HG03571 (cell line): ENCODE measurements around the gene EHD4.
A peak's percentile ranks its signal among the peaks of the same experiment; 100 is the strongest.

ENCODE experiments used
- ATAC-seq: cut with Tn5 transposase; IDR thresholded peaks from one replicate; pipeline ENCODE4 v1.9.1; 2021; ENCODE audit not compliant: unreplicated experiment

The EHD4 gene

DNA sequence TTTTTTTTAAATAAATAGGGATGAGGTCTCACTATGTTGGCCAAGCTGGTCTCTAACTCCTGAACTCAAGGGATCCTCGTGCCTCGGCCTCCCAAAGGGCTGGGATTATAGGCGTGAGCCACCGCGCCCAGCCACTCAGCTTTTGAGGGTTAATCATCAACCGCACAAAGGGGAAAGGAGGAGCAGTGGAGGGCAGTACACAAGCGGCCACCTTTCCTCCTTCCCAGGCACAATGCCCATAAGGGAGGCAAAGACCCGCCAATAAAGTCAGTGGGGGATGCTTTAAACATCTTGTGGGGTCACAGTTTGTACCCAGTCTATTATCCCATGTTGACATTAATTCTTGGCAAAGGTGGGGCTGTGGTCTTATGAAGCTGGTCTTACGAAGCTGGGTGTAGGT lies 32.4 kb downstream of the EHD4 start:
- ATAC-seq: no peak

DNA sequence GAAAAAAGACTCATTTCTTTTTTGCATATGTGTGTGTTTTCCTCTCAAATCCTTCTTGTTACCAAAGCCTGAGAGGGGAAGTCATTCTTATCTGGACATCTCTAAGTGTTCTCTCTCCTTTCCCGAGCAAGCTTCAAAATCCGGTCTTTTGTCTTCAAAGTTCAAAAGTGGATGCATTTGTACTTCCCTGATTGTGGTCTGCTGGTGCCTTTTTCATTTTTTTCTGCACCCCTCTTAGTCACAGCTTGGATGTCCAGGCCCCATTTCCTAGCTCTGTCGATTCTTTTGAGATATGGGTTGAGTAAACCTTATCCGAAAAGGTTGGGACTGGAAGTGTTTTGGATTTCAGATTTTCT lies 34.8 kb downstream of the EHD4 start:
- no peak for ATAC-seq

DNA sequence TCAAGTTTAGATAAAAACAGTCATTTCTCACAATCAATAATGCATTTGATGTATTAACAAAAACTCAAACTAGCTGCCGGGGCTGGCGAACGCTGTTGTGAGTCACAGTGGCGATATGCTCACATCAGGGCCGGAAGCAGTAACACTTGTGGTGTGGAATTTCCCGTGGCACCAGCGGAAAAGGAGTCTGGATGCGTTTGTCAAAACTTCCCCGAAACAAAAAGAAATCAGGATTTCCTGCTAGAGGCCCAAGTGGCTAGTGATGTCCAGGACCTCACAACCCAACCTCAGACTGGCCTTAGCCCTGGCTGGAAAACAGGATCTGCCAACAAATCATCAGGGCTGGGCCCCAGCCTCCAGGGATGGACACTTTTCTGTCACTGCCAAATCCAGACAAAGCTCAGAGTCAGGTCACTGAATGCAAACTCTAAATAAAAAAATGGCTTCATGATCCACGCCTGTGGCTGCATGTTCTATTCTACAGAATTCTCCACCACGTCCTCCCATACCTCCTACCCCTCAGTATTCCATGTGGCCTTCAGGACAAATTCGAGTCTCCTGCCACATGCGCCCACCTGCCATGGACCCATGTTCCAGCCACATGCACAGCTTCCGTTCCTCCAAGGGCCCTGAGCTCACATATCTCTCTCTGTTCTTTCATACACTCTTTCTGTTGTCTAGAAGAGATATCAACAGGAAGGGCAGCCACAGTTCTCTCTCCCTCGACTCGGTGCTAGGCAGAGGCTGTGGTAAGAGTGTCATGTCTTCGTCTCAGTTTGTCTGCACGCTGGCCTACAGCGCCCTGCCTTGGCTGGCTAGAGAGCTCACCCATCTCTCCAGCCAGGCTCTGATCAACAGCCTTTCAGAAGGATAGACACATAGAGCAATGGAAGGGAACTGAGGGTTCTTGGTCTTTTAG lies 35.4 kb downstream of the EHD4 start:
- peak; percentile 53 for ATAC-seq

DNA sequence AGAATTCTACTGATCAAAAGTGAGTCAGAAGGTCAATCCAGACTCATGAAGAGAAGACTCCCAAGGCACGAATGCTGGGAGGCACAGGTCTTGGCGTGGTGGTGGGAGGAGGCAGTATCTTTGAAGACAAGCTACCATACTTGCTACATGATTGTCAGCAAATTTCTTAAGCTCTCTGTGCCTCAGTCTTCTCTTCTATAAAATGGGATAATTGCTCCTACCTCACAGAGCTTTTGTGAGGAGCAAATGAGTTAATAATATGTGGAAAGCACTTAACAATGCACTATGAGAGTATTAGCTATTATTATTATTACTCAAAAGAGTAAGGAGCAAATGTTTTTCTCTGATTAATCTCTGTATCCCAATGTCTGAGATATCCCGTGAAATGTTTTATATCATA lies 36.2 kb downstream of the EHD4 start:
- no peak for ATAC-seq

DNA sequence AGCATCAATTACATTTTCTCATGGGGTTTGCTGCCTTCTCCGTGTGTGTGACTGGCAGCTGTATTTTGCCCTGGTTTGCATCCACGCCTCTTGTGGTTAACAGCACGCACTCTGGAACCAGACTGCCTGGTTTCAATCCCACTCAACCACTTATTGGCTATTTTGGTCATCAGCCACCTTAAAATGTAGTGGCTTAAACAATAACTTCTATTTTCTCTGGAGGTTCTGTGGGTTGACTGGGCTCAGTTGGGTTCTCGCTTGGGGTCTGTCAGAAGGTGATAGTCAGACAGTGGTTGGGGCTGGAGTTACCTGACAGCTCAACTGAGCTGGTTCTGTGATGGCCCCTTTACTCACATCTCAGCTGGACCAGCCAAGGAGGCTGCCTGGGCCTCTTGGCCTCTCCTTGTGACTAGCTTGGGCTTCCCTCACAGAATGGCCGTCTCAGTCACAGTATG lies 36.8 kb downstream of the EHD4 start:
- no peak for ATAC-seq

DNA sequence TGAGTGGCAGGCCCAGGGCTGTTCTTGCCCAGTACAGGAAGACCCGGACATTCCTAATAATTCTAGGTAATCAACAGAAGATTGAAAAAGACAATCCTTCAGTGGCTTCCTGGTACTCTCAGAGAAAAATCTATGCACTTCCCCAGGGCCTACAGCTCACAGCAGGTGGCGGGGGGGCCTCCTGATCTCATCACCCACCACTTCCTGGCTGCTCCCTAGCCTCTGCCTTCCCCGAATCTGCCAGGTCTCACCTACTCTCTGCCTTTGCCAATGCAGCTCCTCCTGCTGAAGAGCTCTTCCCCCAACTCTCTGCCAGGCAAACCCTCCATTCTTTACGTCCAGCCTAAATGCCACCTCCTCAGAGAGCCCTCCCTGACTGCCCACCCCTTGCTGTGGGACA lies 37.5 kb downstream of the EHD4 start:
- no peak for ATAC-seq

DNA sequence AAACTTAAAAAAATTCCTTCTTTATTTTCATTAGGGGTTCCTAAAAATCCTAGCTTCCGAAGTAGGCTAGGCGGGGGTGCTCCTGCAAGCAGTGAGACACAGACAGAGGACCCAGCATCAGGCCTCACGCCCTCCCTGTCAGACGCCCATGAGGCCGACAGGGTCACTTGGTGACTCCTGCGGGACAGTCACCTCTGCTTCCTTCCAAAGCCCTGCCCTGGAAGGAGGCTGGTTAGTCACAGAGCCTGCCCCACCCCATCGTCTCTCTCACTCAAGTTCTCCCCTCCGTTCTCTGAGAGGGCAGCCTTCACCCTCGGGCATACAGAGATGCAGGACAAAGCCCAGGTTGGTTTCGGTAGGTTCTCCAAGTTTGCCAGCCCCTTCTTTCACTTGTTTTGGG lies 38.6 kb downstream of the EHD4 start:
- no peak for ATAC-seq

DNA sequence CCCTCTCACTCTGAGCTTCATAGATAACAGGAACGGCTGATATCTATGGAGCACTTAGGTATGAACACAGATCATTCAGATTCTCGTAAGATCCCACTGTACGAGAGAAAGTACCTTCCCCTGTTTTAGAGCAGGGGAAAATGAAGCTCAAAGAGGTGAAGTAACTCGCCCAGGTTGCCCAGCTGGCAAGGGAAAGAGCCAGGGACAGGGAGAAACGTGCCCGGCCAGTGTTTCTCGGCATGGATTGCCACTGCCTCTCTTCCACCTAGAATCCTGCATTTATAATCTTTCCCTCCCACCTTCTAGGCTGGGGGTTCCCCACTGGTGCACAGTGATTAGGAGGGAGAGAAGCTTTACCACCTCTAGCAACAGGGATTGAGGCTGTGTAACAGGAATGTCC lies 39.0 kb downstream of the EHD4 start:
- no peak for ATAC-seq

DNA sequence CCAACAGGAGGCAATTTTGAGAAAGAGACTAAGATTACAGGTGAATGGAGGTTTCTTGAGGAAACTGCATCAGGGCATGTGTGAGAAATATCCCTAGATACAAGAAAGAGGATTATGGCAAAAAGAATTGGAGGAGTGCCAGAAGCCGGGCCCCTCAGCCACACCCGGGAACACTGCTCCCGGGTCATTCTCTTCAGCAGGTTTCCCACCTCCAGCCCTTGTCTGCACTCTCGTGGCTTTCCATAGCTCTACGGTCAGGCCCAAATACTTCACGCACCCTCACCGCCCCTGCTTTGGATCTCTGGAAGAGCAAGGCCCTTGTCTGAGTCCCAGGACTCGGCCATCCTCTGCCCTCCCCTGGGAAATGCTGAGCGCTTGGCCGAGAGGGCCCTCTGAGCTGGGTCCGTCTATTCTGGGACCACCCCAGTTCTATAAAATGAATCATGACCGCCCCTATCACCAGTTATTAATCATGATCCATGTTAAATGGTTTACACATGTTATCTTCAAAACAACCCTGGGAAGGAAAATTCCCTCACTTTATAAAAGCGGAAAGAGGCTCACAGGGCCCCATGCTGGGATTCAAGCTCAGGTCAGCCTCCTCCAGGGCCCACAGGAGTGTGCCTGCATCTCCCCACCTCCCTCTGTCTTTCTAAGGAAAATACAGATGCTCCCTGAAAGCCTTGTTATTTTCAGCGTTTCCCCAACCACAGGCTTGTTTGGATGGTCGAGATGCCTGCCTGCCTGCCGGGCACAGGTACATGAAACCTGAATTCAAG lies 39.7 kb downstream of the EHD4 start:
- no peak for ATAC-seq

DNA sequence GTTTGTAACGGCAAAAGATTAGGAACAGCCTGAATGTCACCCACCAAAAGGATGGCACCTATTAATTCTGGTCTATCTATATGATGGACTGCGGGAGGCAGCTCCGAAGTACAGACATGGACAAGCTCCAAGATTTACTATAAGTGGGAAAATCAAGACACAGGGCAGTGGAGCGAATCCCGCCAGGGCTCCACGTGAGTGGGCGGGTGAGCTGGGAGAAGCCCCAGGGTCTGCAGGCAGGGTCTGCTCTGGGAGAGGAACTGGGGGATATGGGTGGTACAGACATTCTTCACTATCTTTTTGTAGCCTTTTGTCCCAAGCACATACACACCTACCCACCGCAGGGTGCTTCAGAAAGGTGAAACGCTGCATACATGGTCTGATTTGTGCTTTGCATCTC lies 40.3 kb downstream of the EHD4 start:
- no peak for ATAC-seq

DNA sequence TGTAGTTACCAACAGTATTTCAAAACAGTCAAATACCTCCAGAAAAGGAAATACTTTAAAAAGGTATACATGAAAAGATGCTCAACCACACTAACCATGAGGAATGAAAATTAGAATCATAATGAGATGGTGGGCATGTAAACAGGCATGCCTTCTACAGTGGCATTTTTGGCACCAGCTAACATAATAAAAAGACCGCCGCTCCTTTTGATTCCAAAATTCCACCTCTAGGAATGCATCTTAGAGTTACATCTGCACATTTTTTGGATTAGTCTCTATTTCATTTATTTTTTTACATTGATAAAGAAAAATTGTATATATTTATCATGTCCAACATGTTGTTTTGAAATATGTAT lies 41.5 kb downstream of the EHD4 start:
- no peak for ATAC-seq

DNA sequence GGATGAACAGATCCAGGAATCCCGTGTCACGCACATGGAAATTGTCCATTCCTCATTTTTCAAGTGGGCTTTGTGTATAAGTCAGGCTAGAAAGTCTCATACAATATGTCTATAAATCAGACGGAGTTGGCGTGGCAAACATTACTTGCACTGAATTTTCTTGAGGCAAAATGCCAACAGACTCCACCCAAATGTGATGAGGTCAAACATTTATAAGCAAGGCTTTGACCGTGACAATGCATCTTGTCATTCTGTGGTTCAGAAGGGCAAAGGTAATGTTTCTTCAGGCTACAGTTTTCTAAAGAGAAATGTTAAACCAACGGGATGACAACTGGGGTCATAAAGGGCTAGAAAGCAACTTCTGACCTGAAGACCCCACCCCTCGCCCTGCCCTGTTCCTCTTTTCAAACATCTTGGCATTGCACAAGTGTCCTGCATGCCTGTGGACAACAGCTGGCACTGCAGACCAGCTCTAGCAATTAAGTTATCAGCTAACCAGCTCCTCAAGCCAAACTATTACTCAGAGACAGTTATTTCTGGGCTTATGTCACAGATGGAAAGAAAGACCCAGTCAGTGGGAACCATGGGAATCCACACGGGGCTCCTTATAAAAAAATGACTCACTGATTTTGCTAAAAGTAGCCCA lies 42.0 kb downstream of the EHD4 start:
- ATAC-seq: no peak

DNA sequence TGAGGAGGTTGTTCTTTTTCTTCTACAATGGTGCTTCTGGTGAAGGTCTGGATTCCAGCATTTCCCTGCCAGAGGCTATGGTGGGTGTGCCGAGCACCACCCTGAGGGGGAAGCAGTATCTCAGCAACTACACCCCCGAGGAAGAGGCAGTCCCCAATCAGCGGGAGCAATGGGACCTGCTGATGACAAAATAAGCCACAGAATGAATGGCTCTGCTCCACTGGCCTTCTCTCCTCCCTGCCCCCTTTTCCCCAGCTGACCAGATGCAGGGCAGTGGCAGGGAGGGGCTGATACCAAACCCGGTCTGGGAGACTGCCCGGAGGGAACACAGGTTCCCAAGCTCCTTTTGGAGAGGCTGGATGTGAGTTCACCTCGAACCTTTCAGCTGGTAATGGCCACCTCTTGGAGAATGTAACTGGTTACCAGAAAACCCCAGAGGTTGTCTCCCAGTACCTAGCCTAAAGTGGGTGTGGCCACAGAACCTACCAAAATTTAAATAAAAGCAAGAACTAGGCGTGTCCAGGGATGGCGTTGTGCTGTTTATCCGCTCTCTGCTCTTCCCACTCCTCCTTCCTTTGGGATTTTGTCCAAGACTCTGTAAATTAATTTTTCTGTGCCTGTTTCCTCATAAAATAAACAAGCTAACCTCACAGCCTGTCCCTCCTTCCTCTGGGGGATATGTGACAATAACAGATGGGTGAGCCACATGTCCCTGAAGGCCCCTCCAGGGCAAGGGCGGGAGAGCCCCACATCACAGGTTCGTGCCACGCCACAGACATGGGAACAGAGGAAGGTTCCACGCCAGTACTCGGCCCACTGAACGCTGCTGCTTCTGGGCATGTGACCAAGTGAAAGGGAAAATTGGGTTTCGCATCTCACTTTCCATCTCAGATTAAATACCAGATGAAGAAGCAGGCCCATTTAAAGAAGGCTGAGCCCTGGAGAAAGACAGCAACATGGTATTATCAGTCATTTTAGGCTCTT lies 43.4 kb downstream of the EHD4 start:
- peak; percentile 67 for ATAC-seq

DNA sequence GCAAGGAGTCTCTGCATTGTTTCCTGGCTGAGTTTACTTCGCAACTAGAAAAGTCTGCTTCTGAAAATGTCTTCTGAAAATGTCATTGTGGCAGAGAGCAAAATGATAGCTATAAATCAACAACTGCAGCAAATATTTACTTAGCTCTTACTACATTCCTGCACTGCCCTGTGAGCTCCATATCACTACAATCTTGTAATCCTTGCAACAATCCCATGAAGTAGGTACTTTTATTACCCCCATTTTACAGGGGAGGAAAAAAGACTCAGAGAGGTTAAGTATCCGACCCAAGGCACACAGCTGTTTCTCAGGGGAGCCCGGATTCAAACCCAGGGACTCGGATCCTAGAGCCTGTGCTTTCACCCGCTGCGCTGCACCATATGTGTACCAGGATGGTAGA lies 44.3 kb downstream of the EHD4 start:
- no peak for ATAC-seq

DNA sequence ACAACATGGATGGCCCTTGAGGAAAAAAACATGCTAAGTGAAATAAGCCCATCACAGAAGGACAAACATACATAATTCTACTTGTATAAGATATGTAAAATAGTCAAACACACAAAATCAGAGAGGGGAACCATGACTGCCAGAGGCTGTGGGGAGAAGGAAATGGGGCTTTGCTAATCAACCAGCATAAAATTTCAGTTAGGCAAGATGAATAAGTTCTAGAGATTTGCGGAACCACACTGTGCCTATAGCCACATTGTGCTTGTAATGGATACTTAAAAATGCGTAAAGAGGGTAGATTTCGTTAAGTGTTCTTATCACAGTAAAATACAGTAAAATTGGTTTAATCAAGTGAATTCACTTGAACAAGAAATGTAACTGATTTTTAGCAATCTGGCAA lies 44.8 kb downstream of the EHD4 start:
- ATAC-seq: no peak

DNA sequence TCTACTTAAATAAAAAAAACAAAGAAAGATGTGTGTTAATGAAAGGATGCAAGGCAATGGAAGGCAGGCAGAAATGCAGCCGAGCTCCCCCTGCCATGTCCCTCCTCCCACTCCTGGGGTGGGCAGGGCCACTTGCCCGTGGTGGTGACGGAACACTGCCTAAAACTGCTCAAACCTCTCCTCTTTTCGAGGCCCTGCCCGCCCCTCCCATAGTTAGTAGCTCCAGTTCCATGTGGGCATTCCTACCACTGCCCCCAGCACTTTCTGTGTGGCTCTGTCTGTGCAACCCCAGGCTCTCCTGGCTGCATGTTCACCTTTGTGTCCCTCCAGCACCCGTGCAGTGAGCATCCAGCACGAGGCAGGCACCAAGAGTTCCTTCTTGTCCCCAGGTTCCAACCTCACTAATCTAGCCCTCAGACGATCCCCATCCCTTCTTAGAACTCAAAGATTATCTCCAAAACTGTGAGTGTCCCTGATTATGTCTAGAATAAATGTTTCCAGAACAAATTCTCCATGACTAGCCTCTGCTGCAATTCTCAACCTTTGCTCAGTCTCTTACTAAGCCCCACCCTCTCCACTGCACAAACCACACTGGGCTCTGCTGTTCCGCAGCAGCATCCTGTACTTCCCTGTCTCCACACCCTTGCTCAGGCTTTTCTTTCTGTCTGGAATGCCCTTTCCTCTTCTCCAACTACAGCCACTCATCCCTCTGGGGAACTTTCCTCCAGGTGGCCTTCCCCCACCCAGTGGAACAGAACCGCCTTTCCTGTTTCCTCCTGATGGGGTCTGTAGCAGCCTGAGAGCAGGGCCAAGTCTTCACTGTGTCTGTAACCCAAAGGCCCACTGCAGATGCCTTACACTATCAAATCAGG lies 45.9 kb downstream of the EHD4 start:
- ATAC-seq: no peak

DNA sequence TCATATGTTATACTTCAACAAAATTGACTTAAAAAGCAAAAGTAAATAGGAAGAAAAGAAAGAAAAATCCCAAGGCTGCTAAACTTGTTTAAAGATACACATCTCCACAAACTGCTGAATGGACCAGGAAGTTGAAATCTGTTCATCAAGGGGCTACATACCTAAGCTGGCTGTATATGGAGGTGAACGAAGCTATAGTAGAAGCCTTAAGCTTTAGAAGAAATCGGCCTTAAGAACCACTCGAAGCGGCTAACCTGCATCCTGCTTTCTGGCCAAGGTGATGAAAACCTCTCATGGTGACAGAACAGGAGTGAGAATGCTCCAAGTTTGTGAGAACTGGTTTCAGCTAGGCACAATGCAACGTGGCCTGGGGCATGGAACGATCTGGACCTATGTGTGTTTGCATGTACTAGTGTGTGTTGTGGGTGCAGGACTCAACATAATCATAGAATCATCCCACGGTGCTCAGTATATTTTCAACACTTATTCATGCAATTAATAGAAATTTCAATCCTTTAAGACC lies 47.2 kb downstream of the EHD4 start:
- no peak for ATAC-seq

DNA sequence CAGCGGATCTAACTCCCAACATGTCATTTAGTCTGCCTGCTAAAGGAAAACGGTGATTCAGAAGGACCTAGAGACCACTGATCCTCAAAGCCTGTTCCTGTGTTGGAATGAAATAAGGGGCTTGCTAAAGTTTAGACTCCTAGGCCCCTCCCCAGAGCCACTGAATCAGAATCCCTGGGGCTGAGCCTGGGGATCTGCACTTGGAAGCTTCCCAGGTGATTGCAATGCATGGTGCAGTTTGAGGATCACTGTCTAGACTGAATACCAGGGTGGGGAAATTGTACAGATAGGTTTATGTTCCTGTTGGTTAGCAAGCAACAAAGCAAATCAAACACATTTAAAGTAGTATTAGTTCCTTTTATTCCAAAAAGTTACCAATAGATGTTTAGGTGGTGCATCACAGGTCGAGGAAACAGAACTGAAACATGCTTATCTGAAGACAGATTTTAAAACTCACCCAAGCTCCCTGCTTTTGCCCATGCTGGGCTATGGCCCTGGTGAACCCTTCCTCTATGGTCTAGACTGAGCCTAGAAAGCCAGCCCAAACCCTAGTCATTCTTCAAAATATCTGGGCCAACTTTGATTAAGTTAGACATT lies 48.9 kb downstream of the EHD4 start:
- ATAC-seq: no peak

DNA sequence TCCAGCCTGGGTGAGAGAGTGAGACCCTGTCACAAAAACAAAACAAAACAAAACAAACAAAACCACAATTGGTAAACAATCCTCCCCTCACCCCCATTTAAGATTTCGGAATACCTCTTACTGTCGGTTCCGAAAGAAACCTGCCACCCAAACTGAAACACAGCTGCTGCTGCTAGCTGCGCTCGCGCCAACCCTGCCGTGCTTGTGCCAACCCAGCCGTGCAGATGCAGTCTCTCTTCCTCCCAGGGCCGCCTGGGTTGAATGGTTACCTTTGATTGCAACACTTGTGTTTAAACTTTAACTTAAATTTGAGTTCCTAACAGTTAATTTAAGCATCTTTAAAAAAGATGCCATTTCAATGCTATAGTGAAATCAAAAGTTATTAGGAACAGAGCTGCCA lies 50.0 kb downstream of the EHD4 start:
- ATAC-seq: no peak
